Measurements from ENCODE around the gene GAN. TPM values are rescaled to one million over a fixed set of nuclear protein-coding genes. Genes with fewer than 3 reads are reported as not detected.

Gene GAN
- total RNA-seq, 1 experiment from 2014 or later = 22.5 TPM

DNA sequence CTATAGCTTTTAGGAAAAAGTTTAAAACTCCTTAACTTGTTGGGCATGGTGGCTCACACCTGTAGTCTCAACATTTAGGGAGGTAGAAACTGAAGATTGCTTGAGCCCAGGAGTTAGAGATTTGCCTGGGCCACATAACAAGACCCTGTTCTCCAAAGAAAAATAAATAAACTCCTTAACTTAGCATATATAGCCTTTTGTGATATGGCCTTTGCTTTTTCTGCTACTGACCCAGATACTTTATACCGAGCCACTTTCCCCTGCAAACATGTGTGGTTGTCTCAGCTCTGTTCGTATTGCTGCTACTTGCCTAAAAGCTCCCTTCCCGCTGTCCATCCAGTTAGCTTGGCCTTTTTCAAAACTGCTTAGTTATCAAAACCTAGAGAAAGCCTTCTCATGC lies 51.0 kb downstream of the GAN start:
- intact Hi-C loops (cut with micrococcal nuclease) = loop anchor here (1.0 to 5.0 kb wide), 6 partner anchors 257 to 522 kb away; no protein-coding TSS in a partner anchor
- Histone ChIP-seq H3K9me2 (ENCODE audit: insufficient read depth) (no peaks in the 10 kb centered on the region), H3K9ac (ENCODE audit: low read length) (no peak overlapping the region), H3K79me2 (ENCODE audit: insufficient read depth, low read length) (no peaks in the 10 kb centered on the region), H3K36me3 (ENCODE audit: control insufficient read depth in 1 of 2, insufficient read depth in 2 of 2, low read length in 2 of 2) (peaks cover 23 to 33% of the 10 kb centered on the region in 2 experiments; a peak in 3 of 4 replicates), H3K4me1 (ENCODE audit: control insufficient read depth in 1 of 2, insufficient read depth in 2 of 2, low read length in 2 of 2) (no peaks in the 10 kb centered on the region), H3K9me3 (ENCODE audit: control insufficient read depth in 1 of 2, insufficient read depth in 1 of 2, low read depth in 1 of 2, low read length in 2 of 2) (no peaks in the 10 kb centered on the region), H4K20me1 (ENCODE audit: insufficient read depth) (no peaks in the 10 kb centered on the region), H3K4me3 (replicated peaks in 1 of 2; ENCODE audit: low read depth in 1 of 2, low read length in 2 of 2) (no peak overlapping the region), H3K27ac (ENCODE audit: low read depth, low read length) (no peak overlapping the region), H3K4me2 (ENCODE audit: low read length) (no peak overlapping the region), H2AFZ (ENCODE audit: low read depth, low read length, poor library complexity, severe bottlenecking) (no peak overlapping the region), H3K27me3 (ENCODE audit: insufficient read depth, low read length) (no peaks in the 10 kb centered on the region)
- POLR2A ChIA-PET = interaction anchor here (0.9 kb wide), 1 partner anchor 364 kb away, joined by 3 read pairs; no protein-coding TSS in a partner anchor
- RAD21 ChIA-PET (ENCODE audit: low non-redundant PET in 1 of 2, low total read pairs in 2 of 2, uncharacterized antibody in 2 of 2, unreplicated experiment in 2 of 2) = no interaction called here
- DNase-seq (ENCODE audit: low read depth, low spot score) (no peak), ATAC-seq (no peak)
- BruUV-seq (replicated peaks) = no TSS peak
- CTCF ChIA-PET = interaction anchor here (0.7 to 3.0 kb wide), 13 partner anchors 10 to 370 kb away, joined by 3 to 15 read pairs (median 3); no protein-coding TSS in a partner anchor
- TF ChIP-seq, protein P1, sequence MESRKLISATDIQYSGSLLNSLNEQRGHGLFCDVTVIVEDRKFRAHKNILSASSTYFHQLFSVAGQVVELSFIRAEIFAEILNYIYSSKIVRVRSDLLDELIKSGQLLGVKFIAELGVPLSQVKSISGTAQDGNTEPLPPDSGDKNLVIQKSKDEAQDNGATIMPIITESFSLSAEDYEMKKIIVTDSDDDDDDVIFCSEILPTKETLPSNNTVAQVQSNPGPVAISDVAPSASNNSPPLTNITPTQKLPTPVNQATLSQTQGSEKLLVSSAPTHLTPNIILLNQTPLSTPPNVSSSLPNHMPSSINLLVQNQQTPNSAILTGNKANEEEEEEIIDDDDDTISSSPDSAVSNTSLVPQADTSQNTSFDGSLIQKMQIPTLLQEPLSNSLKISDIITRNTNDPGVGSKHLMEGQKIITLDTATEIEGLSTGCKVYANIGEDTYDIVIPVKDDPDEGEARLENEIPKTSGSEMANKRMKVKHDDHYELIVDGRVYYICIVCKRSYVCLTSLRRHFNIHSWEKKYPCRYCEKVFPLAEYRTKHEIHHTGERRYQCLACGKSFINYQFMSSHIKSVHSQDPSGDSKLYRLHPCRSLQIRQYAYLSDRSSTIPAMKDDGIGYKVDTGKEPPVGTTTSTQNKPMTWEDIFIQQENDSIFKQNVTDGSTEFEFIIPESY (IDR thresholded peaks at IDR 0.05; ENCODE audit: extremely low read depth, insufficient replicate concordance, low read length) = no peak
- TF ChIP-seq JUND (IDR thresholded peaks at IDR 0.05) (no peak), EZH2 (IDR thresholded peaks at IDR 0.05) (no peak), FOSL1 (IDR thresholded peaks at IDR 0.05; ENCODE audit: low read depth) (no peak), ZNF274 (IDR thresholded peaks at IDR 0.05; ENCODE audit: low read depth, low read length) (no peak), TCF7L2 (IDR thresholded peaks at IDR 0.05; ENCODE audit: borderline replicate concordance, extremely low read depth, insufficient read depth, insufficient read length) (no peak), SIN3A (IDR thresholded peaks at IDR 0.05; ENCODE audit: low read depth) (no peak), ELF1 (IDR thresholded peaks at IDR 0.05; ENCODE audit: borderline replicate concordance, low read depth) (no peak), SRF (IDR thresholded peaks at IDR 0.05; ENCODE audit: low read depth) (no peak), CBX3 (IDR thresholded peaks at IDR 0.05; ENCODE audit: low read depth) (no peak), YY1 (IDR thresholded peaks at IDR 0.05; ENCODE audit: extremely low read depth, insufficient replicate concordance, low read depth, low read length) (no peak), ZFX (IDR thresholded peaks at IDR 0.05) (no peak)
- TF ChIP-seq, protein P2, sequence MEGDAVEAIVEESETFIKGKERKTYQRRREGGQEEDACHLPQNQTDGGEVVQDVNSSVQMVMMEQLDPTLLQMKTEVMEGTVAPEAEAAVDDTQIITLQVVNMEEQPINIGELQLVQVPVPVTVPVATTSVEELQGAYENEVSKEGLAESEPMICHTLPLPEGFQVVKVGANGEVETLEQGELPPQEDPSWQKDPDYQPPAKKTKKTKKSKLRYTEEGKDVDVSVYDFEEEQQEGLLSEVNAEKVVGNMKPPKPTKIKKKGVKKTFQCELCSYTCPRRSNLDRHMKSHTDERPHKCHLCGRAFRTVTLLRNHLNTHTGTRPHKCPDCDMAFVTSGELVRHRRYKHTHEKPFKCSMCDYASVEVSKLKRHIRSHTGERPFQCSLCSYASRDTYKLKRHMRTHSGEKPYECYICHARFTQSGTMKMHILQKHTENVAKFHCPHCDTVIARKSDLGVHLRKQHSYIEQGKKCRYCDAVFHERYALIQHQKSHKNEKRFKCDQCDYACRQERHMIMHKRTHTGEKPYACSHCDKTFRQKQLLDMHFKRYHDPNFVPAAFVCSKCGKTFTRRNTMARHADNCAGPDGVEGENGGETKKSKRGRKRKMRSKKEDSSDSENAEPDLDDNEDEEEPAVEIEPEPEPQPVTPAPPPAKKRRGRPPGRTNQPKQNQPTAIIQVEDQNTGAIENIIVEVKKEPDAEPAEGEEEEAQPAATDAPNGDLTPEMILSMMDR (IDR thresholded peaks at IDR 0.05 in 2 of 3, conservative IDR thresholded peaks at IDR 0.05 in 1 of 3; ENCODE audit: borderline replicate concordance in 1 of 3, insufficient read depth in 1 of 3, low read depth in 2 of 3, low read length in 2 of 3) = no peak
- TF ChIP-seq, protein P3, sequence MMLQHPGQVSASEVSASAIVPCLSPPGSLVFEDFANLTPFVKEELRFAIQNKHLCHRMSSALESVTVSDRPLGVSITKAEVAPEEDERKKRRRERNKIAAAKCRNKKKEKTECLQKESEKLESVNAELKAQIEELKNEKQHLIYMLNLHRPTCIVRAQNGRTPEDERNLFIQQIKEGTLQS (IDR thresholded peaks at IDR 0.05) = no peak
- TF ChIP-seq, protein P4, sequence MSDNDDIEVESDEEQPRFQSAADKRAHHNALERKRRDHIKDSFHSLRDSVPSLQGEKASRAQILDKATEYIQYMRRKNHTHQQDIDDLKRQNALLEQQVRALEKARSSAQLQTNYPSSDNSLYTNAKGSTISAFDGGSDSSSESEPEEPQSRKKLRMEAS (IDR thresholded peaks at IDR 0.05) = no peak
- TF ChIP-seq, protein P5, sequence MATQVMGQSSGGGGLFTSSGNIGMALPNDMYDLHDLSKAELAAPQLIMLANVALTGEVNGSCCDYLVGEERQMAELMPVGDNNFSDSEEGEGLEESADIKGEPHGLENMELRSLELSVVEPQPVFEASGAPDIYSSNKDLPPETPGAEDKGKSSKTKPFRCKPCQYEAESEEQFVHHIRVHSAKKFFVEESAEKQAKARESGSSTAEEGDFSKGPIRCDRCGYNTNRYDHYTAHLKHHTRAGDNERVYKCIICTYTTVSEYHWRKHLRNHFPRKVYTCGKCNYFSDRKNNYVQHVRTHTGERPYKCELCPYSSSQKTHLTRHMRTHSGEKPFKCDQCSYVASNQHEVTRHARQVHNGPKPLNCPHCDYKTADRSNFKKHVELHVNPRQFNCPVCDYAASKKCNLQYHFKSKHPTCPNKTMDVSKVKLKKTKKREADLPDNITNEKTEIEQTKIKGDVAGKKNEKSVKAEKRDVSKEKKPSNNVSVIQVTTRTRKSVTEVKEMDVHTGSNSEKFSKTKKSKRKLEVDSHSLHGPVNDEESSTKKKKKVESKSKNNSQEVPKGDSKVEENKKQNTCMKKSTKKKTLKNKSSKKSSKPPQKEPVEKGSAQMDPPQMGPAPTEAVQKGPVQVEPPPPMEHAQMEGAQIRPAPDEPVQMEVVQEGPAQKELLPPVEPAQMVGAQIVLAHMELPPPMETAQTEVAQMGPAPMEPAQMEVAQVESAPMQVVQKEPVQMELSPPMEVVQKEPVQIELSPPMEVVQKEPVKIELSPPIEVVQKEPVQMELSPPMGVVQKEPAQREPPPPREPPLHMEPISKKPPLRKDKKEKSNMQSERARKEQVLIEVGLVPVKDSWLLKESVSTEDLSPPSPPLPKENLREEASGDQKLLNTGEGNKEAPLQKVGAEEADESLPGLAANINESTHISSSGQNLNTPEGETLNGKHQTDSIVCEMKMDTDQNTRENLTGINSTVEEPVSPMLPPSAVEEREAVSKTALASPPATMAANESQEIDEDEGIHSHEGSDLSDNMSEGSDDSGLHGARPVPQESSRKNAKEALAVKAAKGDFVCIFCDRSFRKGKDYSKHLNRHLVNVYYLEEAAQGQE (IDR thresholded peaks at IDR 0.05; ENCODE audit: low read depth) = no peak

All from HCT116 (cell line).